ENCODE data around the gene CC2D2B. TPM values are rescaled to one million over a fixed set of nuclear protein-coding genes. Genes with fewer than 3 reads are reported as not detected.
A peak's percentile ranks its signal among the peaks of the same experiment; 100 is the strongest.
"Not testable (repeated sequence)": the region's sequence is repeated elsewhere in the genome, so short reads cannot be mapped to it uniquely, and the experiment has no call there.

Gene CC2D2B
- total RNA-seq, 1 experiment from 2014 or later: 0.21 TPM

DNA sequence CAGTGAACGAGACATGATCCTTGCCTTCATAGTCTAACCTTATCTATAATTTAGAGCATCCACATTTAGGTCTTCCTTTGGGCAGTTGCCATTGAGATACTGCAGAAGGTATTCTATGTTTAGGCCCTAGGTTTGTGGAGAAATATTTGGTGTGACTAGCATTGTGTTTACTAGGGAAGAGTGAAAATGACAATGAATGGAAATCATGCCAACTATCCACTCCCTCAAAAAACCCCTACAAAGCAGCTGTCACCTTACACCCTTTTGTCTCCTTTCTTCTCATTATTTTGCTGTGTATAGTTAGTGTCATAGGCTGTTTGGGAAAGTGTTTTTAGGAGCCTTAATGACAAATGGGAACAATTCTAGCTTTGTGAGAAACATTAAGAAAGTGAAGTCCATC is 138.8 kb downstream of the CC2D2B start:
- intact Hi-C loops (cut with micrococcal nuclease; ENCODE audit: unreplicated experiment): no loop called here
- no TSS peak for BruUV-seq (replicated peaks)
- Histone ChIP-seq H3K4me3 (ENCODE audit: low read depth in 2 of 2, low read length in 2 of 2) (no peak overlapping the region), H3K36me3 (ENCODE audit: control insufficient read depth, insufficient read depth, low read length) (peaks cover 11% of the 10 kb centered on the region; the same call in 1 of the 2 replicates), H3K4me1 (ENCODE audit: control insufficient read depth, insufficient read depth, low read length) (peaks cover 19% of the 10 kb centered on the region), H3K9me3 (ENCODE audit: control insufficient read depth, insufficient read depth, low read depth, low read length) (no peaks in the 10 kb centered on the region), H3K27me3 (ENCODE audit: control insufficient read depth, insufficient read depth, low read length) (no peaks in the 10 kb centered on the region), H3K27ac (ENCODE audit: low read length) (no peak overlapping the region)
- in situ Hi-C loops (cut with HindIII; ENCODE audit: low pct_unique_long_range_greater_than_20kb, low sequenced_read_pairs): no loop called here
- DNase-seq (ENCODE audit: low read depth, low spot score): no peak
- TF ChIP-seq, protein P1, sequence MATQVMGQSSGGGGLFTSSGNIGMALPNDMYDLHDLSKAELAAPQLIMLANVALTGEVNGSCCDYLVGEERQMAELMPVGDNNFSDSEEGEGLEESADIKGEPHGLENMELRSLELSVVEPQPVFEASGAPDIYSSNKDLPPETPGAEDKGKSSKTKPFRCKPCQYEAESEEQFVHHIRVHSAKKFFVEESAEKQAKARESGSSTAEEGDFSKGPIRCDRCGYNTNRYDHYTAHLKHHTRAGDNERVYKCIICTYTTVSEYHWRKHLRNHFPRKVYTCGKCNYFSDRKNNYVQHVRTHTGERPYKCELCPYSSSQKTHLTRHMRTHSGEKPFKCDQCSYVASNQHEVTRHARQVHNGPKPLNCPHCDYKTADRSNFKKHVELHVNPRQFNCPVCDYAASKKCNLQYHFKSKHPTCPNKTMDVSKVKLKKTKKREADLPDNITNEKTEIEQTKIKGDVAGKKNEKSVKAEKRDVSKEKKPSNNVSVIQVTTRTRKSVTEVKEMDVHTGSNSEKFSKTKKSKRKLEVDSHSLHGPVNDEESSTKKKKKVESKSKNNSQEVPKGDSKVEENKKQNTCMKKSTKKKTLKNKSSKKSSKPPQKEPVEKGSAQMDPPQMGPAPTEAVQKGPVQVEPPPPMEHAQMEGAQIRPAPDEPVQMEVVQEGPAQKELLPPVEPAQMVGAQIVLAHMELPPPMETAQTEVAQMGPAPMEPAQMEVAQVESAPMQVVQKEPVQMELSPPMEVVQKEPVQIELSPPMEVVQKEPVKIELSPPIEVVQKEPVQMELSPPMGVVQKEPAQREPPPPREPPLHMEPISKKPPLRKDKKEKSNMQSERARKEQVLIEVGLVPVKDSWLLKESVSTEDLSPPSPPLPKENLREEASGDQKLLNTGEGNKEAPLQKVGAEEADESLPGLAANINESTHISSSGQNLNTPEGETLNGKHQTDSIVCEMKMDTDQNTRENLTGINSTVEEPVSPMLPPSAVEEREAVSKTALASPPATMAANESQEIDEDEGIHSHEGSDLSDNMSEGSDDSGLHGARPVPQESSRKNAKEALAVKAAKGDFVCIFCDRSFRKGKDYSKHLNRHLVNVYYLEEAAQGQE (IDR thresholded peaks at IDR 0.05; ENCODE audit: insufficient read depth in 1 of 2, low read depth in 2 of 2, low read length in 1 of 2): no peak
- TF ChIP-seq CTCF (IDR thresholded peaks at IDR 0.05) (no peak), SIN3A (IDR thresholded peaks at IDR 0.05; ENCODE audit: borderline replicate concordance, insufficient read depth, low read depth, low read length) (no peak), POLR2AphosphoS5 (IDR thresholded peaks at IDR 0.05; ENCODE audit: low read depth, low read length) (no peak)
- ATAC-seq: no peak
- ChIA-PET CTCF (no interaction called here), POLR2A (no interaction called here)

DNA sequence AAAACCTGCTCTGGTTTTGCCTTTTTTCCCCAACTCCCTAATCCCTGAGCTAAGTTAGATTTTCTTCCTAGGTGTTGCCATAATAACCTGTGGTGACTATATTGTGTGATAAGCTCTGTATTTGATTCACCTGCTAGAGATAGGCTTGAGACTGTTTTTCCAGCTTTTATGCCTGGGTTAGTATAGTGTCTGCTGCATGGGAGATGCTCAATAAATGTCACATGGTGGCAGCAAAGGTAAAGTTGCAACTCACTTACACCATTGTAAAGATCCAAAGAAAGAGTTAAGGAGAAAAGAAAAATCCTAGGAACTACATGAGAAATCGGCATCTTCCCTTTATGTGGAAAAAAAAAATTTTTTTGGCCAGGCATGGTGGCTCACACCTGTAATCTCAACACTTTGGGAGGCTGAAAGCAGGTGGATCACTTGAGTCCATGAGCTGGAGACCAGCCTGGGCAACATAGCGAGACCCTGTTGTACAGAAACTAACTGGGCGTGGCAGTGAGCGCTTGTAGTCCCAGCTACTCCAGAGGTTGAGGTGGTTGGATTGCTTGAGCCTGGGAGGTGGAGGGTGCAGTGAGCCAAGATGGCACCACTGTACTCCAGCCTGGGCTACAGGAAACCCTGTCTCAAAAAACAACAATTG is 139.4 kb downstream of the CC2D2B start:
- no TSS peak for BruUV-seq (replicated peaks)
- Histone ChIP-seq H3K4me3 (ENCODE audit: low read depth in 2 of 2, low read length in 2 of 2) (no peak overlapping the region), H3K9me3 (ENCODE audit: control insufficient read depth, insufficient read depth, low read depth, low read length) (no peaks in the 10 kb centered on the region), H3K36me3 (ENCODE audit: control insufficient read depth, insufficient read depth, low read length) (peaks cover 11% of the 10 kb centered on the region; the same call in 1 of the 2 replicates), H3K27ac (ENCODE audit: low read length) (no peak overlapping the region), H3K27me3 (ENCODE audit: control insufficient read depth, insufficient read depth, low read length) (no peaks in the 10 kb centered on the region), H3K4me1 (ENCODE audit: control insufficient read depth, insufficient read depth, low read length) (peaks cover 19% of the 10 kb centered on the region)
- no peak for ATAC-seq
- CTCF ChIA-PET: no interaction called here
- TF ChIP-seq, protein P1 (IDR thresholded peaks at IDR 0.05; ENCODE audit: insufficient read depth in 1 of 2, low read depth in 2 of 2, low read length in 1 of 2): no peak
- TF ChIP-seq CTCF (IDR thresholded peaks at IDR 0.05): peak; percentile 45; the same call in 1 of the 2 replicates
- intact Hi-C loops (cut with micrococcal nuclease; ENCODE audit: unreplicated experiment) (no loop called here), in situ Hi-C loops (cut with HindIII; ENCODE audit: low pct_unique_long_range_greater_than_20kb, low sequenced_read_pairs) (no loop called here)
- POLR2A ChIA-PET: no interaction called here
- no peak for DNase-seq (ENCODE audit: low read depth, low spot score)

DNA sequence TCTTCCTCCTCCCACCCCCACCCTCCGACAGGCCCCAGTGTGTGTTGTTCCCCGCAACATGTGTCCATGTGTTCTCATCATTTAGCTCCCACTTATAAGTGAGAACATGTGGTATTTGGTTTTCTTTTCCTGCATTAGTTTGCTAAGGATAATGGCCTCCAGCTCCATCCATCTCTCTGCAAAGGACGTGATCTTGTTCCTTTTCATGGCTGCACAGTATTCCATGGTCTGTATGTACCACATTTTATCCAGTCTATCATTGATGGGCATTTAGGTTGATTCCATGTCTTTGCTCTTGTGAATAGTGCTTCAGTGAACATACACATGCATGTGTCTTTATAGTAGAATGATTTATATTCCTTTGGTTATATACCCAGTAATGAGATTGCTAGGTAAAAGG is 140.2 kb downstream of the CC2D2B start:
- POLR2A ChIA-PET; intact Hi-C loops (cut with micrococcal nuclease; ENCODE audit: unreplicated experiment); BruUV-seq (replicated peaks): not testable (repeated sequence)

More for the DNA sequence above, 140.2 kb downstream of the CC2D2B start:
- Histone ChIP-seq H3K36me3 (ENCODE audit: control insufficient read depth, insufficient read depth, low read length) (peaks cover 11% of the 10 kb centered on the region; the same call in 1 of the 2 replicates), H3K4me1 (ENCODE audit: control insufficient read depth, insufficient read depth, low read length) (peaks cover 16% of the 10 kb centered on the region)
- H3K9me3 ChIP-seq (ENCODE audit: control insufficient read depth, insufficient read depth, low read depth, low read length); H3K27ac ChIP-seq (ENCODE audit: low read length); H3K4me3 ChIP-seq (ENCODE audit: low read depth in 2 of 2, low read length in 2 of 2); DNase-seq (ENCODE audit: low read depth, low spot score); ATAC-seq; in situ Hi-C loops (cut with HindIII; ENCODE audit: low pct_unique_long_range_greater_than_20kb, low sequenced_read_pairs); H3K27me3 ChIP-seq (ENCODE audit: control insufficient read depth, insufficient read depth, low read length): not testable (repeated sequence)
- CTCF ChIA-PET: interaction anchor here (0.6 kb wide), 1 partner anchor 291 kb away, joined by 6 read pairs; no protein-coding TSS in a partner anchor

All from Panc1 (cell line).